Breast epithelium (tissue), 4 donors: ENCODE data around the gene DTNA. TPM values are rescaled to one million over a fixed set of nuclear protein-coding genes. Genes with fewer than 3 reads are reported as not detected.

Experiments
- DNase-seq, 2 donors: peaks; one replicate each; pipeline ENCODE4 v3.0.0-alpha.2; 2019; ENCODE audit warnings: low spot score in 2 of 2
- H3K27ac ChIP-seq, 2 donors: fragments of 200-600 bp; sonication (generic) in 1 of 2; one replicate each; pipeline ENCODE4 v1.5.1; 2016 to 2019; ENCODE audit warnings: mild to moderate bottlenecking in 1 of 2
- H3K27me3 ChIP-seq, 2 donors: fragments of 200-600 bp; sonication (generic) in 1 of 2; one replicate each; pipeline versions ENCODE4 v1.5.1 to v1.6.0; 2017 to 2019; ENCODE audit warnings: control low read depth in 1 of 2, mild to moderate bottlenecking in 1 of 2
- H3K36me3 ChIP-seq: fragments of 200-600 bp; one replicate; pipeline ENCODE4 v1.5.1; 2019
- H3K4me1 ChIP-seq, 2 donors: fragments of 200-600 bp; sonication (generic); one replicate each; pipeline ENCODE4 v1.5.1; 2016 to 2019; ENCODE audit warnings: control low read depth in 1 of 2
- H3K4me3 ChIP-seq, 3 donors: fragments of 200-600 bp; sonication (generic); 1 replicate in 2 of 3; 2 replicates in 1 of 3; pipeline ENCODE4 v1.5.1; 2016 to 2019; ENCODE audit warnings: mild to moderate bottlenecking in 3 of 3, moderate library complexity in 2 of 3
- H3K9me3 ChIP-seq, 2 donors: fragments of 200-600 bp; sonication (generic) in 1 of 2; one replicate each; pipeline ENCODE4 v1.5.1; 2016 to 2019; ENCODE audit warnings: control low read depth in 1 of 2
- POLR2A ChIP-seq: fragments of 450-650 bp; IDR thresholded peaks from one replicate; pipeline ENCODE4 v1.6.1; 2016; ENCODE audit warnings: antibody characterized with exemption, mild to moderate bottlenecking, moderate library complexity
- POLR2AphosphoS5 ChIP-seq, 3 donors: sonication (generic); formaldehyde crosslinking; IDR thresholded peaks; one replicate each; pipeline ENCODE4 v1.6.1; 2017; ENCODE audit warnings: antibody characterized with exemption in 3 of 3
- intact Hi-C: fragments of 100-400 bp; cut with DNase I; formaldehyde crosslinking; loops from one replicate; pipeline ENCODE4 v1.15.1; 2023; ENCODE audit warnings: low total_unique reads
- total RNA-seq, 3 donors: library from RNA; depleted of rRNA; stranded (reverse); fragments of >200 nt; gene quantifications; one replicate each; pipeline ENCODE4 v1.1.0, GENCODE V29; 2016
- TF ChIP-seq, protein P1 (sequence below), 3 donors: fragments of 450-650 bp; IDR thresholded peaks; one replicate each; pipeline ENCODE4 v1.5.1; 2016 to 2017; ENCODE audit warnings: antibody characterized with exemption in 3 of 3, mild to moderate bottlenecking in 3 of 3, moderate library complexity in 3 of 3

The DTNA gene
- total RNA-seq, 3 donors from 2014 or later = 14.4 to 40.5 (median 17.9) TPM

DNA sequence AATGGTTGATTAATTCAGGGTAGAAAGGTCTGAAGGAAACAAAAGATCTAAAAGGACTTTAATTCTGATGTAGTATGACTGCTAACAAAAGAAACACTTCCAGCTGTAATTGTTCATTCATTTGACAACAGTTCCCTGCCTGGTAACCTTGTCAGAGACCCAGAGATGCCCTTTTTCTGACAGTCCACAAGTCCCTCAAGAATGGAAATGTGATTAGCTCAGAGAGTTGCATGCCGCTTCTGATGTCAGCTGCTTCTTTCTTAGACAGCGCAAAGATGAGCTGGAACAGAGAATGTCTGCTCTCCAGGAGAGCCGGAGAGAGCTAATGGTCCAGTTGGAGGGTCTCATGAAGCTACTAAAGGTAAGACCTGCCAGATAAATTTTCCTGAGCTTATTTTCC is 153.6 kb downstream of the DTNA start:
- Histone ChIP-seq H3K4me1 (no peaks in the 10 kb centered on the region), H3K27me3 (no peaks in the 10 kb centered on the region), H3K36me3 (no peaks in the 10 kb centered on the region), H3K4me3 (no peak overlapping the region), H3K27ac (no peak overlapping the region), H3K9me3 (no peaks in the 10 kb centered on the region)
- TF ChIP-seq, protein P1, sequence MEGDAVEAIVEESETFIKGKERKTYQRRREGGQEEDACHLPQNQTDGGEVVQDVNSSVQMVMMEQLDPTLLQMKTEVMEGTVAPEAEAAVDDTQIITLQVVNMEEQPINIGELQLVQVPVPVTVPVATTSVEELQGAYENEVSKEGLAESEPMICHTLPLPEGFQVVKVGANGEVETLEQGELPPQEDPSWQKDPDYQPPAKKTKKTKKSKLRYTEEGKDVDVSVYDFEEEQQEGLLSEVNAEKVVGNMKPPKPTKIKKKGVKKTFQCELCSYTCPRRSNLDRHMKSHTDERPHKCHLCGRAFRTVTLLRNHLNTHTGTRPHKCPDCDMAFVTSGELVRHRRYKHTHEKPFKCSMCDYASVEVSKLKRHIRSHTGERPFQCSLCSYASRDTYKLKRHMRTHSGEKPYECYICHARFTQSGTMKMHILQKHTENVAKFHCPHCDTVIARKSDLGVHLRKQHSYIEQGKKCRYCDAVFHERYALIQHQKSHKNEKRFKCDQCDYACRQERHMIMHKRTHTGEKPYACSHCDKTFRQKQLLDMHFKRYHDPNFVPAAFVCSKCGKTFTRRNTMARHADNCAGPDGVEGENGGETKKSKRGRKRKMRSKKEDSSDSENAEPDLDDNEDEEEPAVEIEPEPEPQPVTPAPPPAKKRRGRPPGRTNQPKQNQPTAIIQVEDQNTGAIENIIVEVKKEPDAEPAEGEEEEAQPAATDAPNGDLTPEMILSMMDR (IDR thresholded peaks at IDR 0.05) = no peak
- TF ChIP-seq POLR2A (no peak), POLR2AphosphoS5 (IDR thresholded peaks at IDR 0.05) (no peak)
- intact Hi-C loops = no loop called here
- no peak for DNase-seq

DNA sequence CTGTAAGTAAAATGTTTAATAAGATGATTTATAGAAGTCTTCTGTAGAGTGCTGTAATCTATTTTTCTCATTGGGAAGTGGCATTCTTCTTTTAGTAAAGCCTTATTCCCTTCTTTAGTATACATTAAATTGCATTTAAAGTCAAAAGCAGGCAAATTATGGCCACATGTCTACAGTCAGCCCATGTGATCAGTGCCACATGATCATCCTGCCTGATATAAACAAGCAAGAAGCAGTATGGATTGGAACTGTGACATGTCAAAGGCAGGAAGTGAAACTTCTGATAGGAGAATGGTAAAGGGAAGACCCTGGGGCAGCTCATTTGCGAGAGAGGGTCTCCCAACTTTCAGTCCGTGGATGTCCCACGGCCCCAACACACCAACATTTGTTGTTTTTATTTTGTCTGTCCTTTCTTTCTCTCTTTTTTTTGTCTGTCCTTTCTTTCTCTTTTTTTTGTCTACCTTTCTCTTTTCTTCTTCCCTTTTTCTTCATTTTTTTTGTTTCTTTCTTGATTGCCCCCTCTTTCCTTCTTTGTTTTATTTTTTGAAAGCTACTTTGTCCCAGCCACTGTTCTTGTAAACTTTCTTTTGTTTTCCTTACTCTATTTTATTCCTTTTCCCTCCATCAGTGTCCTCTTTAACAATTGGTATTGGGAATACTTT is 154.9 kb downstream of the DTNA start:
- no peak for DNase-seq
- no peak overlapping the region for H3K27ac ChIP-seq
- no peaks in the 10 kb centered on the region for H3K27me3 ChIP-seq
- intact Hi-C loops = loop anchor here (5.0 kb wide), 1 partner anchor 912 kb away; no protein-coding TSS in a partner anchor
- no peak for TF ChIP-seq POLR2AphosphoS5 (IDR thresholded peaks at IDR 0.05)
- no peaks in the 10 kb centered on the region for H3K4me1 ChIP-seq
- no peaks in the 10 kb centered on the region for H3K36me3 ChIP-seq
- H3K4me3 ChIP-seq = no peak overlapping the region
- H3K9me3 ChIP-seq = no peaks in the 10 kb centered on the region

DNA sequence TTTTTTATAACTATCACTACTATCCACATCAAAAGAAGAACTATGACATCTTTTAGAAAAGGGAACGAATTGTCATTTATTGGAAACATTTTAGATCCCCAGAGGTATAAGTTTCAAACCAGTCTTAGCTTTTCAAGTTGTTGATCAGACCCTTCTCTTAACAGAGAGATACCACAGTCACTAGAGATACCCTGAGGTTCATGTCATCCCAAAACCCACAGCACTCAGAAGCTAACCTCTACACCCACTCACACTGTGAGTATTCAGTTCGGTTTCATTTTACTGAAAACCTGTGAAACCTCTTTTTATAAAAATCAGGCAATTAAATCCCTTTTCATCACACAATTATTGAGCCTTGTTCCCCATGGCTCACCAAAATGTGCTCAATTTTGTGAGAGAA is 156.2 kb downstream of the DTNA start:
- H3K36me3 ChIP-seq = no peaks in the 10 kb centered on the region
- no peaks in the 10 kb centered on the region for H3K27me3 ChIP-seq
- H3K4me1 ChIP-seq = no peaks in the 10 kb centered on the region
- no peaks in the 10 kb centered on the region for H3K9me3 ChIP-seq
- no peak overlapping the region for H3K27ac ChIP-seq
- no peak overlapping the region for H3K4me3 ChIP-seq
- intact Hi-C loops = loop anchor here (5.0 kb wide), 1 partner anchor 911 kb away; no protein-coding TSS in a partner anchor
- TF ChIP-seq, protein P1 (IDR thresholded peaks at IDR 0.05) = no peak
- TF ChIP-seq POLR2A (no peak), POLR2AphosphoS5 (IDR thresholded peaks at IDR 0.05) (no peak)
- DNase-seq = no peak

DNA sequence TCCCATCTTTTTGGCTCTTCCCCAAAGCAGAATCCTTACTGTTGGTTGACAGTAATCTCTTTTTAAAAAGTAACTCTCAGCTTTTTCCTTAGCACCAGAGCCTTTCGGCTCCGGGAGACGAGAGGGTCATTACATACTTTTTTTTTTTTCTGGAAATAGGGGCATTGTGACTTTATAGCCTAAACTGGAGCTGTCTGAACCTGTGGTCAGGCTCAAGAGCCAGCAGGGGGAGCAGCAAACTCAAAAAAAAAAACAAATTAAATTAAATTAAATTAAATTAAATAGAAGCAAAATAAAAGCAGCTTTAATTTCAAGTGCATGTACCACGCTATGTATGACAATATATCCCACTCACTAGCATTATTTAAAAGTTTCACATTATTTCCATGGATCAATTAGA is 156.6 kb downstream of the DTNA start:
- intact Hi-C loops = loop anchor here (5.0 kb wide), 1 partner anchor 911 kb away; no protein-coding TSS in a partner anchor
- Histone ChIP-seq H3K27ac (no peak overlapping the region), H3K4me3 (no peak overlapping the region), H3K36me3 (no peaks in the 10 kb centered on the region), H3K9me3 (no peaks in the 10 kb centered on the region), H3K4me1 (no peaks in the 10 kb centered on the region), H3K27me3 (no peaks in the 10 kb centered on the region)
- no peak for DNase-seq
- TF ChIP-seq POLR2AphosphoS5 (IDR thresholded peaks at IDR 0.05) = no peak
- no peak for TF ChIP-seq POLR2A
- TF ChIP-seq, protein P1 (IDR thresholded peaks at IDR 0.05) = peak in 1 of 3 donors; percentile 8

DNA sequence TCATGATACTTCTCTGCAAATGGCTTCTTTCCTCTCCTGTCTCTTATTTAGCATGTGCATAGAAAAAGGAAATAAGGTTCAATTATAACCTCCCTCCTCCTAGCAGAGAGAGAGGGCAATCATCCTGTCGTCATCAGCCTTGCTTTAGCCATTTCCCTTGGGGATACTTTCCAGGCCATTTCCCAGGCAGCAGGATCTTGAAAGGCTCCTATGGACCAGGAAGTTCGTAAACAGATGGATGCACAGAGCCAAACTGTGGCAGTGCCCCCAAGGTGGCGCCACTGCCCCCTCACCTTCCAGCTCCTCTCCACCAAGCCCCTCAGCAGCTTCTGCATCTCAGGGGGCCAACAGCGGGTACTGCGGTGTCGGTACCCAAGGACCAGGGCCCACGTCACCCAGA is 157.4 kb downstream of the DTNA start:
- no peak for DNase-seq
- H3K27me3 ChIP-seq = no peaks in the 10 kb centered on the region
- H3K9me3 ChIP-seq = no peaks in the 10 kb centered on the region
- intact Hi-C loops = loop anchor here (5.0 kb wide), 1 partner anchor 910 kb away; no protein-coding TSS in a partner anchor
- no peak for TF ChIP-seq POLR2AphosphoS5 (IDR thresholded peaks at IDR 0.05)
- TF ChIP-seq POLR2A = no peak
- H3K4me3 ChIP-seq = no peak overlapping the region
- H3K27ac ChIP-seq = peak overlapping the region in 1 of 2 donors; percentile 26
- H3K4me1 ChIP-seq = no peaks in the 10 kb centered on the region
- no peaks in the 10 kb centered on the region for H3K36me3 ChIP-seq

DNA sequence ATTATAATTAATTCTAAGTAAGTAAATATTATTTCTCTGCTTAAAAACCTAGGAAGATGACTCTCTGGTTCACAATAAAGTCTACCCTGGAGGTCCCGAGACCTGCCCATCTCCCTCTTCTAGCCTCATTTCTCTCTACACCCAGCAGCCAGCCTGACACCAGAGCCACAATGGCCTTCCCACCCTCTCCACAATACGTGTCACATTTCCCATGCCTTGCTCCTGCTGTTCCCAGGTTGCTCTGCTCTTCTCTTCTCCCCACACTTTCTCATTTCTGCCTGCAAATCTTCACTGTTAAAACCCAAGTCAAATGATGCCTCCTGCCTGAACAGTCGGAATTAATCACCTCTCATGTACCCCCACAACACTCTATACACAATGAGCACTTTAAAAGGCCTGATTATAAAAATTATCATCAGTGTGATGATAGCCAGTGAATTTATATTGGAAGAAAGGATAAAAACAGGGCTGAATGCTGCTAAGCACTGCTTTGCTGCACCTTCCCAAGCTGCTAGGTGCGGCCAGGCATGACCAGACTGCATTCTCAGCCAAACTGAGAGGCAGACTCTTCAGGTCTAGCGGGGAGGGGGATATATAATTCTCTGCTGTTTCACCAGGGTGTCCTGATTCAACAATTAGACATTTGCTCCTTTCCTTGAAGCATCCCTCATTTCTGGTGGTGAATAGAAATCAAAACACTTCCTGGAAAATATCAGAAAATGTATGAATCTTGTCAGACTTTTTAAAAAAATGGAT is 160.6 kb downstream of the DTNA start:
- no peak overlapping the region for H3K27ac ChIP-seq
- H3K9me3 ChIP-seq = no peaks in the 10 kb centered on the region
- no peaks in the 10 kb centered on the region for H3K27me3 ChIP-seq
- H3K36me3 ChIP-seq = no peaks in the 10 kb centered on the region
- no peak overlapping the region for H3K4me3 ChIP-seq
- TF ChIP-seq POLR2AphosphoS5 (IDR thresholded peaks at IDR 0.05) (no peak), POLR2A (no peak)
- TF ChIP-seq, protein P1 (IDR thresholded peaks at IDR 0.05) = no peak
- H3K4me1 ChIP-seq = no peaks in the 10 kb centered on the region
- DNase-seq = no peak
- intact Hi-C loops = loop anchor here (5.0 kb wide), 1 partner anchor 483 kb away; no protein-coding TSS in a partner anchor
